RWPE2 (cell line): ENCODE measurements around the gene MYOG.

Source experiments
- ATAC-seq: fragments of 200-7000 bp; cut with Tn5 transposase; 3 replicates; pipeline ENCODE4 v1.9.1; 2021; ENCODE audit warnings: low read depth
- DNase-seq: peaks from one replicate; pipeline ENCODE4 v3.0.0-alpha.2; 2020; ENCODE audit warnings: low spot score
- H3K27ac ChIP-seq: fragments of 450-650 bp; 2 replicates; pipeline ENCODE4 v1.5.1; 2017; ENCODE audit warnings: mild to moderate bottlenecking; ENCODE audit not compliant: poor library complexity, severe bottlenecking
- H3K27me3 ChIP-seq: fragments of 250-450 bp; sonication (Bioruptor Pico); 2 replicates; pipeline ENCODE4 v1.5.1; 2021; ENCODE audit warnings: mild to moderate bottlenecking, moderate library complexity; ENCODE audit not compliant: insufficient read depth, poor library complexity, severe bottlenecking
- H3K36me3 ChIP-seq: fragments of 250-450 bp; sonication (Bioruptor Pico); 2 replicates; pipeline ENCODE4 v1.5.1; 2020; ENCODE audit warnings: low read depth, mild to moderate bottlenecking, moderate library complexity
- H3K4me1 ChIP-seq: fragments of 250-450 bp; sonication (Bioruptor Pico); 2 replicates; pipeline ENCODE4 v1.5.1; 2021; ENCODE audit warnings: mild to moderate bottlenecking, moderate library complexity; ENCODE audit not compliant: insufficient read depth, poor library complexity, severe bottlenecking
- H3K4me3 ChIP-seq: fragments of 250-450 bp; sonication (Bioruptor Pico); 2 replicates; pipeline ENCODE4 v1.5.1; 2021; ENCODE audit warnings: mild to moderate bottlenecking, moderate library complexity; ENCODE audit not compliant: severe bottlenecking
- H3K9me3 ChIP-seq: fragments of 250-450 bp; sonication (Bioruptor Pico); 2 replicates; pipeline ENCODE4 v1.5.1; 2021; ENCODE audit warnings: mild to moderate bottlenecking, moderate library complexity; ENCODE audit not compliant: severe bottlenecking
- CTCF ChIP-seq: fragments of 450-650 bp; IDR thresholded peaks from one replicate; pipeline ENCODE4 v1.5.1; 2017; ENCODE audit warnings: mild to moderate bottlenecking, moderate library complexity; ENCODE audit not compliant: poor library complexity, severe bottlenecking

The MYOG gene

GRCh38 chr1:203122159-203122558 lies 36.3 kb upstream of the MYOG start:
- H3K4me1 ChIP-seq = peaks cover 3% of the 10 kb centered on the region
- H3K36me3 ChIP-seq = no peaks in the 10 kb centered on the region
- no peak overlapping the region for H3K4me3 ChIP-seq
- TF ChIP-seq CTCF = no peak
- no peak overlapping the region for H3K27ac ChIP-seq
- ATAC-seq (no peak), DNase-seq (no peak)
- H3K9me3 ChIP-seq = no peaks in the 10 kb centered on the region
- peaks cover 4% of the 10 kb centered on the region for H3K27me3 ChIP-seq

GRCh38 chr1:203121186-203122015 lies 35.6 kb upstream of the MYOG start:
- no peak overlapping the region for H3K27ac ChIP-seq

GRCh38 chr1:203120325-203121153 lies 34.7 kb upstream of the MYOG start:
- ATAC-seq = no peak

More at GRCh38 chr1:203121186-203122015, 35.6 kb upstream of the MYOG start:
- Histone ChIP-seq H3K36me3 (no peaks in the 10 kb centered on the region), H3K27me3 (peaks cover 4% of the 10 kb centered on the region), H3K4me3 (no peak overlapping the region), H3K9me3 (no peaks in the 10 kb centered on the region), H3K4me1 (no peaks in the 10 kb centered on the region)
- DNase-seq (no peak), ATAC-seq (no peak)
- no peak for TF ChIP-seq CTCF

GRCh38 chr1:203117611-203118575 lies 32.1 kb upstream of the MYOG start:
- Histone ChIP-seq H3K4me3 (no peak overlapping the region), H3K36me3 (no peaks in the 10 kb centered on the region), H3K4me1 (no peaks in the 10 kb centered on the region), H3K9me3 (no peaks in the 10 kb centered on the region), H3K27ac (no peak overlapping the region), H3K27me3 (peaks cover 10% of the 10 kb centered on the region)
- ATAC-seq (peak; percentile 95), DNase-seq (no peak)
- peak; percentile 83 for TF ChIP-seq CTCF

More at GRCh38 chr1:203120325-203121153, 34.7 kb upstream of the MYOG start:
- Histone ChIP-seq H3K4me1 (no peaks in the 10 kb centered on the region), H3K36me3 (no peaks in the 10 kb centered on the region), H3K9me3 (no peaks in the 10 kb centered on the region), H3K27me3 (peaks cover 8% of the 10 kb centered on the region), H3K27ac (no peak overlapping the region), H3K4me3 (no peak overlapping the region)
- TF ChIP-seq CTCF = no peak
- no peak for DNase-seq
